ENCODE measurements around the gene SSH3. TPM values are rescaled to one million over a fixed set of nuclear protein-coding genes. Genes with fewer than 3 reads are reported as not detected.

The SSH3 gene
- total and polyA plus RNA-seq, 10 donors, result 4.3 to 31.8 (median 19.7) TPM

DNA sequence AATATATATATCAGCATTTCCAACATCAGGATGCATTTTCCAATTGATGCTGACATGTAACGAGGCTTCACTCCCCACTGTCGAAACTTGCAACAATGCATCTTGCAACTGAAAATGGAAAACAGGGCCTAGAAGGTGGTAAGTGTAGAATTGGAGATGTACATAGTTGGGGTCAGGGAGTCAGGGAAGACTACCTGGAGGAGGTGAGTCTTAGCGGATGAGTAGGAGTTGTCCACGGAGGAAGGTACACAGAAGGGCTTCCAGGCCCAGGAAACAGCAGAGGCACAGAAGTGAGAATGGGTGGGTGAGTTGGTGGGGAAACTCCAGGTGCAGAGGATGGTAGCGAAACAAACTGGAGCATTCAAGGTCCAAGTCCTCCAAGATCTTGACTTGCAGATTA is 39.1 kb upstream of the SSH3 start:
- TF ChIP-seq POLR2AphosphoS5 (IDR thresholded peaks at IDR 0.05) (no peak), CTCF (IDR thresholded peaks at IDR 0.05 in 8 of 11, conservative IDR thresholded peaks at IDR 0.05 in 3 of 11) (no peak), POLR2A (IDR thresholded peaks at IDR 0.05) (no peak)
- Histone ChIP-seq H3K9me3 (no peaks in the 10 kb centered on the region), H3K27me3 (replicated peaks in 1 of 7) (peaks cover 0 to 13% (median 0%) of the 10 kb centered on the region in 7 donors), H3K4me3 (no peak overlapping the region), H3K36me3 (peaks cover 0 to 18% (median 8%) of the 10 kb centered on the region in 6 donors), H3K27ac (no peak overlapping the region), H3K4me1 (peaks cover 39 to 73% (median 57%) of the 10 kb centered on the region in 6 donors)
- DNase-seq, result no peak
- 89 to 94% (median 92%) methylated on average over 5 of the region's 5 CpGs for WGBS, 5 donors
- intact Hi-C loops (cut with DNase I; ENCODE audit: low total_unique reads), result no loop called here

GRCh38 chr11:67264877-67265632 is 38.3 kb upstream of the SSH3 start:
- no peak for DNase-seq

DNA sequence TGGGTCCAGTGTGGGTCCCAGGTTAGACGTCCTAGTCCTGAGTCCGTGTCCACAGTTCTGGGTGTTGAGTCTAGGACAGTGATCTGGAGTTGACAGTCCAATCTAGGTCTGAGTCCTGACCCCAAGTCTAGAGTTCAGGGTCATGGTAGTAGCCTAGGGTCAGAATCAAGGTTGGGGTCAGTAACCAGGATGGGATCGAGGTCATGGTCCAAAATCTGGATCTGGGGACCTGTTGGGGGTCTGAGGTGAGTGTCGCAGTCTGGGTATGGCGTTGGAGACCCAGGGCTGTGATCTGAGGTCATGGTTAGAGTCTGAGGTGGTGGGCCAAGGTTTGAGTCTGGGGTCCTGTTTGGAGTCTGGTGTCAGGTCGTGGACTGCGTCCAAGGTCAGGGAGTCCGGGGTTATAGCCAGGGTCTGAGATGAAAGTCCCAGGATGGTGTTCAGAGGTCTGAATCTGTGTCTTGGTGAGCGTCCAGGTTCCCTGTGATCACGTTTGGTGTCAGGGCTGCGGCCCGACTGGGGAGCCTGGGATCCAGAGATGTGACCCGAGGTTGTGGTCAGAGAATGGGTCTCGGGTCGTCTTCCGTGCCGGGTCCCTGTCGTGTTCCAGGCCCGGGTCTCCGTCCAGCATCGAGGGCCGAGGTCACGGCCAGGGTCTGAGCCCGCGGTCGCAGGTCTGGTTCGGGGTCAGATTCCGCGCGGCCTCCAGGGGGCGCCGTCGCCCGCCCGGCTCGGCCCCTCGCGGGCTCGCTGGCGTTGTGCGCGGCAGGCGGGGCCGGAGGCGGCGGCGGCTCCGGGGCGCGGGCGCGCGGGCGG is 37.5 kb upstream of the SSH3 start:
- peak; percentile 97 for DNase-seq
- H3K27me3 ChIP-seq (replicated peaks in 1 of 7), result peaks cover 0 to 12% (median 0%) of the 10 kb centered on the region in 7 donors
- peak overlapping the region in 1 of 8 donors; percentile 81 for H3K4me3 ChIP-seq
- H3K27ac ChIP-seq, result peak overlapping the region in 7 of 8 donors; percentile 67 to 97 (median 71)
- TF ChIP-seq CTCF (IDR thresholded peaks at IDR 0.05 in 8 of 11, conservative IDR thresholded peaks at IDR 0.05 in 3 of 11) (peak; percentile 77 to 88 (median 81)), POLR2A (IDR thresholded peaks at IDR 0.05) (no peak), POLR2AphosphoS5 (IDR thresholded peaks at IDR 0.05) (peak; percentile 46 to 78 (median 69))
- intact Hi-C loops (cut with DNase I; ENCODE audit: low total_unique reads), result no loop called here
- H3K4me1 ChIP-seq, result peaks cover 55 to 88% (median 73%) of the 10 kb centered on the region in 6 donors
- H3K36me3 ChIP-seq, result peaks cover 0 to 30% (median 8%) of the 10 kb centered on the region in 6 donors
- 12 to 38% (median 14%) methylated on average over 16 to 54 of the region's 54 CpGs for WGBS, 5 donors
- H3K9me3 ChIP-seq, result no peaks in the 10 kb centered on the region

More at GRCh38 chr11:67264877-67265632, 38.3 kb upstream of the SSH3 start:
- Histone ChIP-seq H3K27me3 (replicated peaks in 1 of 7) (peaks cover 0 to 13% (median 0%) of the 10 kb centered on the region in 7 donors), H3K27ac (peak overlapping the region in 4 of 8 donors; percentile 68 to 97 (median 76)), H3K4me1 (peaks cover 47 to 81% (median 65%) of the 10 kb centered on the region in 6 donors), H3K36me3 (peaks cover 0 to 26% (median 8%) of the 10 kb centered on the region in 6 donors), H3K9me3 (no peaks in the 10 kb centered on the region), H3K4me3 (no peak overlapping the region)
- TF ChIP-seq POLR2AphosphoS5 (IDR thresholded peaks at IDR 0.05) (no peak), CTCF (IDR thresholded peaks at IDR 0.05 in 8 of 11, conservative IDR thresholded peaks at IDR 0.05 in 3 of 11) (no peak), POLR2A (IDR thresholded peaks at IDR 0.05) (no peak)
- intact Hi-C loops (cut with DNase I; ENCODE audit: low total_unique reads), result no loop called here
- 84 to 97% (median 96%) methylated on average over 7 of the region's 7 CpGs for WGBS, 5 donors

Data from spleen (tissue), 11 donors.